Measurements from ENCODE around the gene ROR2.

GRCh38 chr9:91815896-91816295 is 134.1 kb downstream of the ROR2 start:
- TF ChIP-seq CTCF (conservative IDR thresholded peaks at IDR 0.05; ENCODE audit: low read depth in 2 of 2) (no peak), REST (IDR thresholded peaks at IDR 0.05; ENCODE audit: unreplicated experiment) (no peak)

Data from GM23338 (cell line).